GM19023 (cell line): Measurements from ENCODE around the gene PRRC2A.

Experiments used
- ATAC-seq: cut with Tn5 transposase; IDR thresholded peaks from one replicate; pipeline ENCODE4 v1.9.1; 2021; ENCODE audit warnings: mild to moderate bottlenecking, moderate library complexity; ENCODE audit not compliant: unreplicated experiment

Gene PRRC2A

DNA sequence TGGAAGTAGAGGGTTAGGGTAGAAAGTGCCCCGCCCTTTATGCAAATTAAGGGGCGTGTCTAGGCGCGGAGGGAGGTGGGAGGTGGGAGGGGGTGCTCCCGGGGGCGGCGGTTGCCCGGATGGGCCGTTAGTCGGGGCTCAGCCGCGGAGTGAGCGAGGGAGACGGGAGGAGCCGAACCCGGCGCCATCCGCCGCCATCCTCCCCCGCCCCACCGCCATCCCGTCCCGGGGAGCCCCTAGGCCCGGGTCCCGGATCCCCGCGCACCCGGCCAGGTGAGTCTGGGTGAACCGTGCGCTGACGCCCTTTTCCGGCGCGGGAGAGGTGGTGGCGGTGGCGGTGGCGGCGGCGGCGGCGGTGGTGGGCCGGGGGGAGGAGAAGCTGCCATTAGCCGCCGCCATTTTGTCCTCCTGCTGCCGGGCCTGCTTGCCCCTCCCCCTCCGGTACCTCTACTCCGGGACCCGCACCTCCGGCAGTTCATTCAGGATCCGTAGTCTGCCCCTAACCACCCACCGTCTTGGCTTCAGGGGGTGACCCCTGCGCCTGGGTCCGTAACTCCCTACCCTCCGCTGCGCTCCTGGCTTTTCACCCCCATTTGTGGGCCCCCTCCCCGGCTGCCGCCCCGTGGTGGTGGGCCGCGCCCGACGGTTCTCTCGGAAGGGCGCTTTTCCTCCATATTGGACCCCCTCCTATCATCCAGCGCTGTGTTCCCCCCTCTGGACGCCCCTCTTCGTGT is at the start of gene PRRC2A:
PRRC2A (plus strand) TSS at position 130 of the 734 bp plus-strand sequence. CDS start 2,075 bp downstream, outside the sequence.
- peak; percentile 34 for ATAC-seq

DNA sequence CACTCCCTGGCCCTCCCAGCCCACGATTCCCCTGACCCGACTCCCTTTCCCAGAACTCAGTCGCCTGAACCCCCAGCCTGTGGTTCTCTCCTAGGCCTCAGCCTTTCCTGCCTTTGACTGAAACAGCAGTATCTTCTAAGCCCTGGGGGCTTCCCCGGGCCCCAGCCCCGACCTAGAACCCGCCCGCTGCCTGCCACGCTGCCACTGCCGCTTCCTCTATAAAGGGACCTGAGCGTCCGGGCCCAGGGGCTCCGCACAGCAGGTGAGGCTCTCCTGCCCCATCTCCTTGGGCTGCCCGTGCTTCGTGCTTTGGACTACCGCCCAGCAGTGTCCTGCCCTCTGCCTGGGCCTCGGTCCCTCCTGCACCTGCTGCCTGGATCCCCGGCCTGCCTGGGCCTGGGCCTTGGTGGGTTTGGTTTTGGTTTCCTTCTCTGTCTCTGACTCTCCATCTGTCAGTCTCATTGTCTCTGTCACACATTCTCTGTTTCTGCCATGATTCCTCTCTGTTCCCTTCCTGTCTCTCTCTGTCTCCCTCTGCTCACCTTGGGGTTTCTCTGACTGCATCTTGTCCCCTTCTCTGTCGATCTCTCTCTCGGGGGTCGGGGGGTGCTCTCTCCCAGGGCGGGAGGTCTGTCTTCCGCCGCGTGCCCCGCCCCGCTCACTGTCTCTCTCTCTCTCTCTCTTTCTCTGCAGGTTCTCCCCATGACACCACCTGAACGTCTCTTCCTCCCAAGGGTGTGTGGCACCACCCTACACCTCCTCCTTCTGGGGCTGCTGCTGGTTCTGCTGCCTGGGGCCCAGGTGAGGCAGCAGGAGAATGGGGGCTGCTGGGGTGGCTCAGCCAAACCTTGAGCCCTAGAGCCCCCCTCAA is 48.2 kb upstream of the PRRC2A start, which contains the start of gene LTA:
LTA (plus strand) TSS at position 249 of the 871 bp plus-strand sequence; CDS start at position 703, 454 bp downstream.
- ATAC-seq: peak; percentile 54

DNA sequence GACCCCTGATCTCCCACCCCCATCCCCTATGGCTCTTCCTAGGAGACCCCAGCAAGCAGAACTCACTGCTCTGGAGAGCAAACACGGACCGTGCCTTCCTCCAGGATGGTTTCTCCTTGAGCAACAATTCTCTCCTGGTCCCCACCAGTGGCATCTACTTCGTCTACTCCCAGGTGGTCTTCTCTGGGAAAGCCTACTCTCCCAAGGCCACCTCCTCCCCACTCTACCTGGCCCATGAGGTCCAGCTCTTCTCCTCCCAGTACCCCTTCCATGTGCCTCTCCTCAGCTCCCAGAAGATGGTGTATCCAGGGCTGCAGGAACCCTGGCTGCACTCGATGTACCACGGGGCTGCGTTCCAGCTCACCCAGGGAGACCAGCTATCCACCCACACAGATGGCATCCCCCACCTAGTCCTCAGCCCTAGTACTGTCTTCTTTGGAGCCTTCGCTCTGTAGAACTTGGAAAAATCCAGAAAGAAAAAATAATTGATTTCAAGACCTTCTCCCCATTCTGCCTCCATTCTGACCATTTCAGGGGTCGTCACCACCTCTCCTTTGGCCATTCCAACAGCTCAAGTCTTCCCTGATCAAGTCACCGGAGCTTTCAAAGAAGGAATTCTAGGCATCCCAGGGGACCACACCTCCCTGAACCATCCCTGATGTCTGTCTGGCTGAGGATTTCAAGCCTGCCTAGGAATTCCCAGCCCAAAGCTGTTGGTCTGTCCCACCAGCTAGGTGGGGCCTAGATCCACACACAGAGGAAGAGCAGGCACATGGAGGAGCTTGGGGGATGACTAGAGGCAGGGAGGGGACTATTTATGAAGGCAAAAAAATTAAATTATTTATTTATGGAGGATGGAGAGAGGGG is 47.0 kb upstream of the PRRC2A start:
- ATAC-seq: no peak

DNA sequence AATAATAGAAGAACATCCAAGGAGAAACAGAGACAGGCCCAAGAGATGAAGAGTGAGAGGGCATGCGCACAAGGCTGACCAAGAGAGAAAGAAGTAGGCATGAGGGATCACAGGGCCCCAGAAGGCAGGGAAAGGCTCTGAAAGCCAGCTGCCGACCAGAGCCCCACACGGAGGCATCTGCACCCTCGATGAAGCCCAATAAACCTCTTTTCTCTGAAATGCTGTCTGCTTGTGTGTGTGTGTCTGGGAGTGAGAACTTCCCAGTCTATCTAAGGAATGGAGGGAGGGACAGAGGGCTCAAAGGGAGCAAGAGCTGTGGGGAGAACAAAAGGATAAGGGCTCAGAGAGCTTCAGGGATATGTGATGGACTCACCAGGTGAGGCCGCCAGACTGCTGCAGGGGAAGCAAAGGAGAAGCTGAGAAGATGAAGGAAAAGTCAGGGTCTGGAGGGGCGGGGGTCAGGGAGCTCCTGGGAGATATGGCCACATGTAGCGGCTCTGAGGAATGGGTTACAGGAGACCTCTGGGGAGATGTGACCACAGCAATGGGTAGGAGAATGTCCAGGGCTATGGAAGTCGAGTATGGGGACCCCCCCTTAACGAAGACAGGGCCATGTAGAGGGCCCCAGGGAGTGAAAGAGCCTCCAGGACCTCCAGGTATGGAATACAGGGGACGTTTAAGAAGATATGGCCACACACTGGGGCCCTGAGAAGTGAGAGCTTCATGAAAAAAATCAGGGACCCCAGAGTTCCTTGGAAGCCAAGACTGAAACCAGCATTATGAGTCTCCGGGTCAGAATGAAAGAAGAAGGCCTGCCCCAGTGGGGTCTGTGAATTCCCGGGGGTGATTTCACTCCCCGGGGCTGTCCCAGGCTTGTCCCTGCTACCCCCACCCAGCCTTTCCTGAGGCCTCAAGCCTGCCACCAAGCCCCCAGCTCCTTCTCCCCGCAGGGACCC is 46.1 kb upstream of the PRRC2A start:
- no peak for ATAC-seq

DNA sequence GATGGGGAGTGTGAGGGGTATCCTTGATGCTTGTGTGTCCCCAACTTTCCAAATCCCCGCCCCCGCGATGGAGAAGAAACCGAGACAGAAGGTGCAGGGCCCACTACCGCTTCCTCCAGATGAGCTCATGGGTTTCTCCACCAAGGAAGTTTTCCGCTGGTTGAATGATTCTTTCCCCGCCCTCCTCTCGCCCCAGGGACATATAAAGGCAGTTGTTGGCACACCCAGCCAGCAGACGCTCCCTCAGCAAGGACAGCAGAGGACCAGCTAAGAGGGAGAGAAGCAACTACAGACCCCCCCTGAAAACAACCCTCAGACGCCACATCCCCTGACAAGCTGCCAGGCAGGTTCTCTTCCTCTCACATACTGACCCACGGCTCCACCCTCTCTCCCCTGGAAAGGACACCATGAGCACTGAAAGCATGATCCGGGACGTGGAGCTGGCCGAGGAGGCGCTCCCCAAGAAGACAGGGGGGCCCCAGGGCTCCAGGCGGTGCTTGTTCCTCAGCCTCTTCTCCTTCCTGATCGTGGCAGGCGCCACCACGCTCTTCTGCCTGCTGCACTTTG is 45.1 kb upstream of the PRRC2A start, which contains the start of gene TNF:
TNF (plus strand) TSS at position 231 of the 567 bp plus-strand sequence; CDS start at position 408, 177 bp downstream.
- no peak for ATAC-seq

DNA sequence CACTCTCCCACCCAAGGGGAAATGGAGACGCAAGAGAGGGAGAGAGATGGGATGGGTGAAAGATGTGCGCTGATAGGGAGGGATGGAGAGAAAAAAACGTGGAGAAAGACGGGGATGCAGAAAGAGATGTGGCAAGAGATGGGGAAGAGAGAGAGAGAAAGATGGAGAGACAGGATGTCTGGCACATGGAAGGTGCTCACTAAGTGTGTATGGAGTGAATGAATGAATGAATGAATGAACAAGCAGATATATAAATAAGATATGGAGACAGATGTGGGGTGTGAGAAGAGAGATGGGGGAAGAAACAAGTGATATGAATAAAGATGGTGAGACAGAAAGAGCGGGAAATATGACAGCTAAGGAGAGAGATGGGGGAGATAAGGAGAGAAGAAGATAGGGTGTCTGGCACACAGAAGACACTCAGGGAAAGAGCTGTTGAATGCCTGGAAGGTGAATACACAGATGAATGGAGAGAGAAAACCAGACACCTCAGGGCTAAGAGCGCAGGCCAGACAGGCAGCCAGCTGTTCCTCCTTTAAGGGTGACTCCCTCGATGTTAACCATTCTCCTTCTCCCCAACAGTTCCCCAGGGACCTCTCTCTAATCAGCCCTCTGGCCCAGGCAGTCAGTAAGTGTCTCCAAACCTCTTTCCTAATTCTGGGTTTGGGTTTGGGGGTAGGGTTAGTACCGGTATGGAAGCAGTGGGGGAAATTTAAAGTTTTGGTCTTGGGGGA is 44.4 kb upstream of the PRRC2A start:
- ATAC-seq: no peak

DNA sequence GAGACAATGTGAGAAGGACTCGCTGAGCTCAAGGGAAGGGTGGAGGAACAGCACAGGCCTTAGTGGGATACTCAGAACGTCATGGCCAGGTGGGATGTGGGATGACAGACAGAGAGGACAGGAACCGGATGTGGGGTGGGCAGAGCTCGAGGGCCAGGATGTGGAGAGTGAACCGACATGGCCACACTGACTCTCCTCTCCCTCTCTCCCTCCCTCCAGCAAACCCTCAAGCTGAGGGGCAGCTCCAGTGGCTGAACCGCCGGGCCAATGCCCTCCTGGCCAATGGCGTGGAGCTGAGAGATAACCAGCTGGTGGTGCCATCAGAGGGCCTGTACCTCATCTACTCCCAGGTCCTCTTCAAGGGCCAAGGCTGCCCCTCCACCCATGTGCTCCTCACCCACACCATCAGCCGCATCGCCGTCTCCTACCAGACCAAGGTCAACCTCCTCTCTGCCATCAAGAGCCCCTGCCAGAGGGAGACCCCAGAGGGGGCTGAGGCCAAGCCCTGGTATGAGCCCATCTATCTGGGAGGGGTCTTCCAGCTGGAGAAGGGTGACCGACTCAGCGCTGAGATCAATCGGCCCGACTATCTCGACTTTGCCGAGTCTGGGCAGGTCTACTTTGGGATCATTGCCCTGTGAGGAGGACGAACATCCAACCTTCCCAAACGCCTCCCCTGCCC is 43.5 kb upstream of the PRRC2A start:
- ATAC-seq: no peak

DNA sequence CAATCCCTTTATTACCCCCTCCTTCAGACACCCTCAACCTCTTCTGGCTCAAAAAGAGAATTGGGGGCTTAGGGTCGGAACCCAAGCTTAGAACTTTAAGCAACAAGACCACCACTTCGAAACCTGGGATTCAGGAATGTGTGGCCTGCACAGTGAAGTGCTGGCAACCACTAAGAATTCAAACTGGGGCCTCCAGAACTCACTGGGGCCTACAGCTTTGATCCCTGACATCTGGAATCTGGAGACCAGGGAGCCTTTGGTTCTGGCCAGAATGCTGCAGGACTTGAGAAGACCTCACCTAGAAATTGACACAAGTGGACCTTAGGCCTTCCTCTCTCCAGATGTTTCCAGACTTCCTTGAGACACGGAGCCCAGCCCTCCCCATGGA is 42.9 kb upstream of the PRRC2A start:
- ATAC-seq: no peak

DNA sequence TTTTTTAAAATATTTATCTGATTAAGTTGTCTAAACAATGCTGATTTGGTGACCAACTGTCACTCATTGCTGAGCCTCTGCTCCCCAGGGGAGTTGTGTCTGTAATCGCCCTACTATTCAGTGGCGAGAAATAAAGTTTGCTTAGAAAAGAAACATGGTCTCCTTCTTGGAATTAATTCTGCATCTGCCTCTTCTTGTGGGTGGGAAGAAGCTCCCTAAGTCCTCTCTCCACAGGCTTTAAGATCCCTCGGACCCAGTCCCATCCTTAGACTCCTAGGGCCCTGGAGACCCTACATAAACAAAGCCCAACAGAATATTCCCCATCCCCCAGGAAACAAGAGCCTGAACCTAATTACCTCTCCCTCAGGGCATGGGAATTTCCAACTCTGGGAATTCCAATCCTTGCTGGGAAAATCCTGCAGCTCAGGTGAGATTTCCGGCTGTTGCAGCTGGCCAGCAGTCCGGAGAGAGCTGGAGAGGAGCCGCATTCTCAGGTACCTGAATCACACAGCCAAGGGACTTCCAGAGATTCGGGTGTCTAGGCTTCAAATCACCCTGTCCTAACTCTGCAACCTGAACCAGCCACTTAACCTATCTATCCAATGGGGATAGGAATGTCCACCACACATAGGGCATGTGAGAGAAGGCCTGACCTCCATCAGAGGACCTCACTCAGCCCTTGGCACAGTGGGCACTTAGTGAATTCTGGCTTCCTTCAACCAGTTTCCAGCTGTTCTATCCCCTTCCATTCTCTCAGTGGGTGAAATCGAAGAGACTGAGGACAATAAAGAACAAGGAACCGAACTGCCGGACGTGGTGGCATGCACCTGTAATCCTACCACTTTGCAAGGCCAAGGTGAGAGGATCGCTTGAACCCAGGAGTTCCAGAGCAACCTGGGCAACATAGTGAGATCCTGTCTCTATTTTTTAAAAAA is 42.1 kb upstream of the PRRC2A start:
- ATAC-seq: no peak

DNA sequence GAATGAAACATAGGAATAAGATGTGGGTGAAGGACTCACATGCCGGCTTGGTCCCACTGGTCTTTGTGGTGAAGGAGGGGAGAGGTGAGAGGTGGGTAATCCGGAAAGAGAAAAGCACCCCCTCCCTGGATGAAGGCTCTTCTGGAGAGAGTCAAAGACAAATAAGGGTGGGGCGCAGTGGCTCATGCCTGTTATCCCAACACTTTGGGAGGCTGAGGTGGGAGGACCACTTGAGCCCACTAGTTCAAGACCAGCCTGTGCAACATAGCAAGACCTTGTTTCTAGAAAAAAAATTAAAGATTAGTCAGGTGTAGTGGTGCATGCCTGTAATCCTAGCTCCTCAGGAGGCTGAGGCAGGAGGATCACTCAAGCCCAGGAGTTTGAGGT is 41.4 kb upstream of the PRRC2A start:
- ATAC-seq: no peak

DNA sequence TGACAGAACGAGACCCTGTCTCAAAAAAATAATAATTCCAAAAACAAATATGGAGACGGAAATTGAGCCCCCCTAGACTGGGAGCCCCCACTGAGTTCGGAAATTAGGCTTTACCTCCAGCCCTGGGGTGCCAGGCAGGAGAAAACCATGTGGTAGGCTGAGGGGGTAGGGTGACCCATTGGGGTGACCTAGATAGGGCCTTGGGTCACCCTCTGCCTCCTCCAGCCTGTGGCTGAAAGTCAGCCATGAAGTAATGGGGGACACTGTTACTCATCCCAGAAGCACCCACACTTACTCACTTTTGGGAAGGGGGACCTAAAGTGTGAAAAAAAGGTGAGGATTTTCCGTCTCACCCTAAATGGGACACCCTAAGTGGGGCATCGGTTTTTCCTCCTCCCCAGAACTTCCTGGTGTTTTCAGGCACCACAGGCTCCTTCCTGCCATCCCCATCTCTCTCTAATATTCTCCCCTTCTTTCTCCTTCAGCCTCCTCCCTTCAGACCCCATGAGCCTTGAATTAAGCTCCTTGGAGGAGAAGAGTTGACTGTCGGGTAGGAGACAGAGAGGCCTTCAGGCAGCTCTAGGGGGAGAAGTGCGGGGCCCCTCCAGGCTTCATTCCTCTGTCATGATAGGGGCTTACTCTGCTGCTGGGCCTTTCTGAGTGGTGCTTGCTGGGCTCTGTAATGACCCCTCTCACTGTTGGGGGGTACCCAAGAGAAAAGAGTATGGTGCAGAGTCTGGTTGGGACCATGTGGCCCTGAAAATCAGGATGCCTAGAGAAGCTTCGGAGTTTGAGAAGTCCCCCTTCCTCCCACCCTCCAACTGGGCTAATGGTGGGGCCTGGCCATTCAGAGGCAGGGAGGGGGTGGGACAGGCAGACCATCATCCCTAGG is 40.7 kb upstream of the PRRC2A start:
- ATAC-seq: no peak

DNA sequence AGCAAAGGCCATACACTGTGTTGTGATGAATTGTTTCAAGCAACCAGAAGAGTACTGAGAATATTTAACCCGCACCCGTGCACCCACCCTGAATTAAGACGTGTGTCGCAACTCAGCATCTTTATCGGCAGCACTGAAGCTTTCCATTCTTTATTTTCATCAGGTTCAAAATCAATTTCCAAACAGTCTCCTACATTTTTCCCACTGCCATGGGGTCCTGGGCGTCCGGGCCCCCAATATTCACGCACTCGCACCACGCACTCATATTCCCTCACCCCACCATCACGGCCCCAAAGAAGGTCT is 40.1 kb upstream of the PRRC2A start:
- ATAC-seq: no peak

DNA sequence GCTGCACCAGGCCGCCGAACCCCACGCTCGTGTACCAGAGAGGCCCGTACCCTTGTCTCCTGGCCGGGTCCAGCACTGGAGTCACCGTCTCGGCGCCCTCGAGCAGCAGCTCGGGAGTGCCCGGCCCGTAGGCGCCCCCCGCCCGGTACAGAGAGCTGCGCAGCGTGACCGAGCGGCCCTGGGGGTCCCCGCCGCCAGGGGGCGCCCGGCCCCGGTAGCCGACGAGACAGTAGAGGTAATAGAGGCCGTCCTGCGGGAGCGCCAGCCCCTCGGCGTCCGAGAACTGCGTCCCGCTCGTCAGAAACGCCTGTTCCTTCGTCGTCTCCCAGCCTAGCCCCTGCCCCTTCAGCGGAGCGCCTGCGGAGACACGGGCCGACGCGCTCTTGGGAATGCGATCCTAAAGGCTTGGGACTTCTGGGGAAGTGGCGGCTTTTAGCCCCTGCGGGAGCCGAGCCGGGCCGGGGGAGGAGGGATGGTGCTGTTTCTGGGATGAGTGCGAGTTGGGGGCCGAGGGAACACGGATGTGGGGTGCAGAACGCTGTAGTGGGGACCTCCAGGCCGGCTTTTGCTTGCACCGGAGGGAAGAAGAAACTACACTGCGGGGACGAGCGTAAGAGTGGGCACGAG is 39.6 kb upstream of the PRRC2A start:
- peak; percentile 64 for ATAC-seq

DNA sequence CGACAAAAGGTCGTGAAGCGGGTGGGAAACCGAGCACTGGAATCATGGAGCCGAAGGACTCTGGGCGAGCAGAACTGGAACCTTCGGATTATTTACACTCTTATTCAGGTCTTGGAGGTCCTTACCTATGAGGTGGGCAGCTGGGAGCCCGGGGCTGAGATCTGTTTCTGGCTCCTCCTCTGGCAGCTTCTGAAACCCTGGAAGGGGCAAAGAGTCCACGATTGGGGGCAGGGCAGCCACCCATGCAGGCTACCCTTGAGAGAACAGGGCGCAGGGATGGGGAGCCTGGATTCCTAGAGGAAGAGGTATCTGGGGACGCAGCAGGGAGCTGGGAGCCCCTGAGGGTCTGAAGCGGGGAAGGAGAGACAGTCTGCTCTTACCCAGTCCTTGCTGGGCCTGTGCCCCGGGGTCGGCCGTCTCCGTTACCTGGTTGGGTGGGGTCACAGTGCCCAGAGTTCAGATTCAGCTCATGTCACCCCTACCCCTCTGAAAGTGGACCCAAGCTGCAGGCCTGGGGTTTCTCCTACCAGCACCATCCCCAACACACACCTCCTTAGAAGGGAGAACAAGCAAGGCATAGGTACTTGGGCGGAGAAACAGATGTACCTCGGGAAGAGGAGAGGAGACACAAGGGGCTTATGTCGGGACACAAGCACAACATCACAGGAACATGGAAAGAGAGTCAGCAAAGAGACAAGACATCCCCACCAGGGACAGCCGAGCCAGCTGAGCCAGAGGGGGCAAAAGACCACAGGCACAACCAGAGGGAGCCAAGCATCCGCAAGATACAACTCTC is 38.9 kb upstream of the PRRC2A start:
- no peak for ATAC-seq

DNA sequence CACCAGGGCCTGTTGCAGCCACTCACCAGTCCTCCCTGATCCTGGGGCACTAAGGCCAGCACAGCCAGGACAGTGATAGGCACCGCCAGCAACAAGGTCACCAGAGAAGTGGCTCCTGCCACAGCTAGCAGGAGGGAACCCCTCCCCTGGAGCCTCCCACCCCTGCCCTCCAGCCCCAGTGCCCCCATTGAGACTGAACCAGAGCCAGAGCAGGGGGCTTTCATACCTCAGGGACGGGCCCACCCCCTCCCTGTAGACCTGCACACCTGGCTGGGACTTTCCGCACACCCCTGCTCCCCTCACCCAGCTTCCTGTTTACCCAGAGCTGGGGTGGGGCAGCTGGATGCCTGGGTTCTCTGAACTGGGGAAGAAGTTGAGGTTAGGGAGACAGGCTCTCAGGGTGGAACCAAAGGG is 38.3 kb upstream of the PRRC2A start, which contains the start of gene LTB:
LTB (minus strand) TSS at position 195 of the 414 bp plus-strand sequence; CDS start at position 188, 7 bp downstream.
- ATAC-seq: no peak
